ENCODE measurements around the gene VSIR. TPM values are rescaled to one million over a fixed set of nuclear protein-coding genes. Genes with fewer than 3 reads are reported as not detected.

The VSIR gene
- polyA plus RNA-seq, 4 donors, result 9.6 to 14.4 (median 12.0) TPM

GRCh38 chr10:71749396-71749795, 23.9 kb downstream of the VSIR start:
- no peak for DNase-seq (ENCODE audit: low read depth in 4 of 4, low spot score in 3 of 4)

DNA sequence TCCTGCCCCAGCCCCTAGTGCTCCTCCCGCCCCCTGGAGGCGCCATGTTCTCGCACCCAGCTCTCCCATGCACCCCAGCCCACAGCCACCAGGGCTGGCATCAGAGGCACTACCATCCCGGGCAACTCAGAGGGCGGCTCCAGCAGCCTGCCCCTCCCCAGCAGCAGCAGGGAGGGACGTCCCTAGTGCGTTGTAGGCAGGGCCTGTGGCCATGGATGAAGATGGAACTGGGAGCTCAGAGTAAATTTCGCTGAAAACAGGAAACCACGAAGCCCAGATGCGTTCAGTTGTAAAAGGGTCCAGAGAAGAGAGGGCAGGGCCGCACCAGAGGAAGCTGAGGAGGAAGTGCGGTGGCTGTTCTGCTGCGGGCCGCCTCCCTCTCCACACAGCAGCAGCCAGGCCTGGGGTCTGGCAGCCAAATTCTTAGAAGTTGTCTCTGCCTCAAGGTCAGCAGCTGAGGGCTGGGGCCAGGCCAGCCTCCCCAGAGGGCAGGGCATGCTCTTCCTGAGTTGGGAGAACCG, 24.6 kb downstream of the VSIR start:
- DNase-seq (ENCODE audit: low read depth in 4 of 4, low spot score in 3 of 4), result no peak

GRCh38 chr10:71747551-71748523, 25.5 kb downstream of the VSIR start:
- DNase-seq (ENCODE audit: low read depth in 4 of 4, low spot score in 3 of 4), result no peak

GRCh38 chr10:71747039-71747531, 26.2 kb downstream of the VSIR start:
- DNase-seq (ENCODE audit: low read depth in 4 of 4, low spot score in 3 of 4), result no peak

DNA sequence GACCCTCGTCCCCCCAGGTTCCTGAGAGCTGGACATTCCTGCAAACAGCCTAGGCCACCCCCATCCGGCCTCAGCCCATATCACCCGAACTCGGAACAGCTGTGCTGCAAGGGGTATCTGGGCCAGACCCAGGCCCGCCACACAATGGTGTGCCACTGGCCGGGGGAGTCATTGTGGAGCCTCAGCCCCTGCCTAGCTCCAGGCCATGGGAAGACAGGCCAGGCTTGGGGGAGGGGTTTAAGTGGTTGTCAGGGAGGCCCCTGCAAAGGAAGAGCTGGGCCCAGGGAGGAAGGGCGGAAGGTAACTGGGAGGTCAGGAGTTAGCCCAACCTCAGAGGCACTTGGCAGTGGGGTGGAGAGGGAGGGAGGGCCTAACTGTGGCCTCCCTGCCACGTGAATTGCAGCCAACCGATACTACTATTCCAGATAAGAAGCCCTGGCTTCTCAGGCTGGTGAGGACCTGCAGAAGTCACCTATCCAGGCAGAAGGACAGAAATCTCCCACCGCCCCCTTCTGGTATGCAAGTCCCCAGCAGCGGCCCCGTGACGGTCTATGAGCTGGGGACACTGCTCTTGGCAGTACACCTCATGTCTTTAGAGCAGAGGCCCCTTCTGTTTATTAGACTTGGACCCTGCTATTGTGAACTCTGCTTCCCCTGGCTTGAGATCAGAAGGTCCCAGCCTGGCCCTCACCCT, 26.8 kb downstream of the VSIR start:
- DNase-seq (ENCODE audit: low read depth in 4 of 4, low spot score in 3 of 4), result no peak

DNA sequence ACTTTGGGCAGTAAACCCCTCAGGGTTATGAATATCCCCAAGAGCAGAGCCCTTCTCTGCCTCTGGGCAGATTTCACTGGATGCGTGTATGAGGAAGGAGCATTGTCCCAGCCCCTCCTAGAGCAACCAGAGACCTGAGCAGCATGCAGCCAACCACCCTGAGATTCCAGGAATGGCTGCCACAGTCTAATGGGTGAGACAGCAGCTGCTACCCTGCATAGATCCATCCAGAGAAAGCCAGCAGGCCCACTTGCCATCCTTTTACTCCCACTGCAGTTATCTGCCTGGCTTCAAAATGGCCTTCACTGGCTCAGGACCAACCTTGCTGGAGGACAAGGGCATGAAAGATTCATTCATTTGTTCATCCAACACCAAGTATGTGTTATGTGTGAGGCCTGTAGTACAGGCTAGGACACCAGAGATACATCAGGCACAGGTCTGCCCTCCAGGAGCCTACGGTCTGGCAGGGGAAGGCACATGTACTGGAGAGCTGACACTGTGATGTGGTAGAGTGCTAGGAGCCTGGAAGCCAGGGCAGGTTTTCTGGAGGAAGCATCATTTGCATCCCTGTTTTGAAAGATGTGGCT, 27.6 kb downstream of the VSIR start:
- DNase-seq (ENCODE audit: low read depth in 4 of 4, low spot score in 3 of 4), result no peak

GRCh38 chr10:71744897-71745663, 28.2 kb downstream of the VSIR start:
- DNase-seq (ENCODE audit: low read depth in 4 of 4, low spot score in 3 of 4), result no peak

DNA sequence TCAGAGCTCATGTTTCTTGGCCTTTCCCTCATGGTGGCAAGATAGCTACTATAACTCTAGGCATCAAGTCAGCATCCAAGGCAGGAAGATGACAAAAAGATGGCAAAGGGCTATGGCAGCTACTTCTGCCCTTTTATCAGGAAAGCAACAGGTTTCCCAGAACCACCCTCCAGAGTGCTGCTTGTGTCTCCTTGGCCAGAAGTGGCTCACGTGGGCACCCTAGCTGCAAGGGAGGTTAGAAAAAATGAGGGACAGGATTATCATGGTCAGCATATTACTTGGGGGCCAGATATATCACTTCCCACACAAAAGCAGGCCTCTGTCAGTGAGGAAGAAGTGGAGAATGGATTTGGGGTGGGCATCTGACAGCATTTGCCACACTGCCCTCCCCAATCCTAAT, 29.5 kb downstream of the VSIR start:
- DNase-seq (ENCODE audit: low read depth in 4 of 4, low spot score in 3 of 4), result no peak

GRCh38 chr10:71743089-71743838, 30.1 kb downstream of the VSIR start:
- DNase-seq (ENCODE audit: low read depth in 4 of 4, low spot score in 3 of 4), result no peak

- DNase-seq (ENCODE audit: low read depth in 4 of 4, low spot score in 3 of 4), result no peak
These were observed 30.8 kb downstream of the VSIR start for GRCh38 chr10:71742301-71743088.

GRCh38 chr10:71741671-71742070, 31.6 kb downstream of the VSIR start:
- no peak for DNase-seq (ENCODE audit: low read depth in 4 of 4, low spot score in 3 of 4)

DNA sequence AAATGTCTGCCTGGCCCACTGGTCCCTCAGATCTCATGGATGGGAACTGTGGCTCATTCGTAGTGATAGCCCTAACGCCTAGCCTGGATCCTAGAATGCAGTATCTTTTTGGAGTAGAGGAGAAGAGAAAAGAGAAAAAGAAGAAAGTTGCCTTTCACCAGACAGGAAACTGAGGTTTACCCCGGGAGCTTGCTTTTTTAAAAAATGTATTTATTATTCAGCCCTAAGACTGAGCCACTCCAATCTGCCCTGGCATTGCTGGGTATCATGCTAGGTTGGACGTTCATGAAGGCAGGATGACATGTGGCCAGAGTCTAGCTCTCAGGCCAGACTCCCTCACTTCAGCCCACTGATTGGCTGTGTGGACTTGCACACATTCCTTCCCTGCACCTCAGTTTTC, 32.3 kb downstream of the VSIR start:
- DNase-seq (ENCODE audit: low read depth in 4 of 4, low spot score in 3 of 4), result no peak

DNA sequence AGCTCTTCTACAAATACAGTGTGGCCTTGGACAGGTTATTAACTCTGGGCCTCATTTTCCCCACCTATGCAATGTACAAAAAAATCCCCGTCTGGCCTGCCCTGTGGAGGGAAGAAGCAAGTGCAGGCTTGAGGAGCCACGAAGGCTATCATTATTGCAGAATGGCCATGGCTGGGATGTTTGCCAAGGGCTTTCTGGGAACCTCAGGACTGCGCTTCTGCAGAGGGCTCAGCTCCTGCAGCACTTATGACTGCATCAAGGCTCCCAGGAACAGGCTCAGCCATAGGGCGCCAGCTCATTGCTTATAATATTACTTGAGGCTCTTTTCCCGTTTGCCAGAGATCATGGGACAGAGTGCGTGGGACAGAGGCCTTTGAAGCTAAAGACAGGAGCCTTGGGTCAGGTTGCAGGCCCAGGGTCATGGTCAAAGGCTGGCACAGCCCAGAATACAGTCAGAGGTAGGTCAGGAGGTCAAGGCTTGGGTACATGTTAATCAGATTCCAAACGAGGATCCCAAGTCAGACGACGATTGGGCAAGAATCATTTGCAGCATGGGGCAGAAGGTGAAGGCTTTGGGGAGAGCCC, 33.2 kb downstream of the VSIR start:
- DNase-seq (ENCODE audit: low read depth in 4 of 4, low spot score in 3 of 4), result no peak

- DNase-seq (ENCODE audit: low read depth in 4 of 4, low spot score in 3 of 4), result no peak
These were observed 33.9 kb downstream of the VSIR start for GRCh38 chr10:71739358-71739900.

- no peak for DNase-seq (ENCODE audit: low read depth in 4 of 4, low spot score in 3 of 4)
These were observed 35.5 kb downstream of the VSIR start for GRCh38 chr10:71737834-71738197.

- no peak for DNase-seq (ENCODE audit: low read depth in 4 of 4, low spot score in 3 of 4)
These were observed 36.1 kb downstream of the VSIR start for GRCh38 chr10:71737001-71737833.

DNA sequence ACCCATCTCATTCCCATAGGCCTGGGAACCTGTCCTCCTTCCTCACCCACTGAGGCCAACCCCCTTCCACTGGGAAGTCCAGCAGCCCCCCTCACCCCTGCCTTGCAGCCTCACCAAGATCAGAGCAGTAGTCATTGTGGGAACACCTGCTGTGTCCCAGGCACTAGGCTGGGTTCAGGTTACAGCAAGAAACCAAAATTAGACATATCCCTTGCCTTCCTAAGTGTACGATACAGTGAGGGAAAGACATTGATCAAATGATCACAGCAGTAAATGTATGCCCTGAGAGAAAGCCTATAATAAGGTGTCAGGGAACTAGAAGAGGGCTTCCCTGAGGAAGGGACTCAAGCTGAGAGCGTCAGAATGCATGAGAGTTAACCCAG, 36.8 kb downstream of the VSIR start:
- no peak for DNase-seq (ENCODE audit: low read depth in 4 of 4, low spot score in 3 of 4)
